ENCODE results near the gene SLC17A1. TPM values are rescaled to one million over a fixed set of nuclear protein-coding genes. Genes with fewer than 3 reads are reported as not detected.

Gene SLC17A1
- total and polyA plus RNA-seq, 2 of the 13 experiments (the other 11 are each of a cell fraction or from before 2014, with no cell fraction given): 0.09 to 2.1 TPM

- no peak for TF ChIP-seq KDM5B (CRISPR knock-in tag; IDR thresholded peaks at IDR 0.05; ENCODE audit: borderline replicate concordance)
- no peak for TF ChIP-seq ZFP36L1 (CRISPR knock-in tag; IDR thresholded peaks at IDR 0.05)
- no peak for TF ChIP-seq ZNF564 (CRISPR knock-in tag; IDR thresholded peaks at IDR 0.05)
- no peak for TF ChIP-seq GATA4 (IDR thresholded peaks at IDR 0.05; ENCODE audit: borderline replicate concordance, low read depth)
- no peak for TF ChIP-seq ZNF747 (CRISPR knock-in tag; IDR thresholded peaks at IDR 0.05; ENCODE audit: borderline replicate concordance)
- TF ChIP-seq ZFP36L2 (CRISPR knock-in tag; IDR thresholded peaks at IDR 0.05): no peak
- no peak for TF ChIP-seq CBFB (CRISPR knock-in tag; IDR thresholded peaks at IDR 0.05)
- no peak for TF ChIP-seq BHLHE40 (IDR thresholded peaks at IDR 0.05; ENCODE audit: low read length)
- TF ChIP-seq ZNF138 (CRISPR knock-in tag; IDR thresholded peaks at IDR 0.05; ENCODE audit: low read depth): no peak
- TF ChIP-seq ZNF142 (CRISPR knock-in tag; IDR thresholded peaks at IDR 0.05): no peak
- TF ChIP-seq EED (CRISPR knock-in tag; IDR thresholded peaks at IDR 0.05): no peak
- no peak for TF ChIP-seq ZNF383 (CRISPR knock-in tag; IDR thresholded peaks at IDR 0.05; ENCODE audit: borderline replicate concordance)
- no peak for TF ChIP-seq ZNF44 (CRISPR knock-in tag; IDR thresholded peaks at IDR 0.05)
- TF ChIP-seq CENPT (CRISPR knock-in tag; IDR thresholded peaks at IDR 0.05; ENCODE audit: low read depth): no peak
- TF ChIP-seq SATB2 (CRISPR knock-in tag; IDR thresholded peaks at IDR 0.05): no peak
- no peak for TF ChIP-seq ZNF549 (CRISPR knock-in tag; IDR thresholded peaks at IDR 0.05)
- no peak for TF ChIP-seq NFE2L2 (IDR thresholded peaks at IDR 0.05; ENCODE audit: low read length)
- no peak for TF ChIP-seq ZNF639 (CRISPR knock-in tag; conservative IDR thresholded peaks at IDR 0.05)
- no peak for TF ChIP-seq GFI1 (CRISPR knock-in tag; IDR thresholded peaks at IDR 0.05; ENCODE audit: borderline replicate concordance)
- TF ChIP-seq TP53 (CRISPR knock-in tag; conservative IDR thresholded peaks at IDR 0.05): no peak
- no peak for TF ChIP-seq CSRNP2 (CRISPR knock-in tag; conservative IDR thresholded peaks at IDR 0.05; ENCODE audit: low read depth)
- no peak for TF ChIP-seq ZNF710 (CRISPR knock-in tag; IDR thresholded peaks at IDR 0.05; ENCODE audit: borderline replicate concordance)
Measured at GRCh38 chr6:25833136-25833535, 1.3 kb upstream of the SLC17A1 start (continued).

All from HepG2 (cell line).